B cell (primary cell): ENCODE results near the gene SLC15A4. TPM values are rescaled to one million over a fixed set of nuclear protein-coding genes. Genes with fewer than 3 reads are reported as not detected.

Experiments used
- ATAC-seq: fragments of 200-7000 bp; cut with Tn5 transposase; one replicate; pipeline ENCODE4 v1.10.0; 2021; ENCODE audit warnings: low read depth, mild to moderate bottlenecking, moderate number of reproducible peaks, moderate library complexity
- CTCF ChIA-PET: fragments of 350-600 bp; sonication (Branson Sonifier 250); formaldehyde crosslinking; loops from one replicate; lab custom pipeline; 2021; ENCODE audit warnings: antibody characterized with exemption, inconsistent platforms; lab: Charles Lee
- POLR2A ChIA-PET: fragments of 350-600 bp; sonication (Branson Sonifier 250); formaldehyde crosslinking; loops from one replicate; lab custom pipeline; 2021; ENCODE audit warnings: antibody characterized with exemption; lab: Charles Lee
- DNase-seq: peaks from one replicate; pipeline ENCODE4 v3.0.0; 2013
- H2AFZ ChIP-seq: 2 replicates; pipeline ENCODE4 v1.6.1; 2012; ENCODE audit warnings: mild to moderate bottlenecking, low read depth, low read length; ENCODE audit not compliant: insufficient read depth, poor library complexity, severe bottlenecking
- H3K27ac ChIP-seq, 2 donors: 1 replicate in 1 of 2; 2 replicates in 1 of 2; pipeline ENCODE4 v1.5.1; 2012 to 2013; ENCODE audit warnings: low read length in 2 of 2, mild to moderate bottlenecking in 2 of 2, moderate library complexity in 1 of 2
- H3K27me3 ChIP-seq, 4 experiments: fragments of 200-600 bp in 1 of 4; sonication (generic) in 1 of 4; replicated peaks in 1 of 4; 1 replicate in 2 of 4; 2 replicates in 2 of 4; pipeline versions ENCODE4 v1.6.1 to v1.7.0; 2013 to 2016; ENCODE audit warnings: low read length in 3 of 4, mild to moderate bottlenecking in 2 of 4, mixed read lengths in 1 of 4, moderate library complexity in 1 of 4; ENCODE audit not compliant: insufficient read depth in 4 of 4, control insufficient read depth in 3 of 4; ENCODE audit errors: control extremely low read depth in 1 of 4
- H3K36me3 ChIP-seq, 2 experiments: replicated peaks in 1 of 2; 1 replicate in 1 of 2; 2 replicates in 1 of 2; pipeline versions ENCODE4 v1.6.1 to v1.7.1; 2013; ENCODE audit warnings: low read length in 1 of 2; ENCODE audit not compliant: insufficient read depth in 2 of 2, control insufficient read depth in 1 of 2; ENCODE audit errors: control extremely low read depth in 1 of 2, extremely low read depth in 1 of 2
- H3K4me1 ChIP-seq, 2 donors: fragments of 200-600 bp in 1 of 2; sonication (generic) in 1 of 2; 1 replicate in 1 of 2; 2 replicates in 1 of 2; pipeline versions ENCODE4 v1.5.1 to v1.6.1; 2013 to 2017; ENCODE audit warnings: low read length in 2 of 2; ENCODE audit not compliant: control insufficient read depth in 2 of 2, insufficient read depth in 2 of 2
- H3K4me2 ChIP-seq: replicated peaks from 2 replicates; pipeline ENCODE3; 2012; ENCODE audit warnings: mild to moderate bottlenecking, low read depth, low read length; ENCODE audit not compliant: poor library complexity, severe bottlenecking
- H3K4me3 ChIP-seq, 5 experiments: fragments of 200-600 bp in 1 of 5; sonication (generic) in 1 of 5; 1 replicate in 3 of 5; 2 replicates in 2 of 5; pipeline versions ENCODE4 v1.5.1 to v1.7.0; 2011 to 2016; ENCODE audit warnings: low read length in 4 of 5, mild to moderate bottlenecking in 4 of 5, low read depth in 2 of 5, control low read depth in 1 of 5, moderate library complexity in 1 of 5; ENCODE audit not compliant: insufficient read depth in 1 of 5; ENCODE audit errors: control extremely low read depth in 1 of 5, extremely low read depth in 1 of 5
- H3K79me2 ChIP-seq: fragments of 200-600 bp; sonication (generic); one replicate; pipeline ENCODE4 v1.6.0; 2016; ENCODE audit warnings: low read length; ENCODE audit not compliant: control insufficient read depth, insufficient read depth
- H3K9ac ChIP-seq: fragments of 200-600 bp; sonication (generic); 2 replicates; pipeline ENCODE4 v1.6.1; 2017; ENCODE audit warnings: mild to moderate bottlenecking, low read length, moderate library complexity
- H3K9me3 ChIP-seq, 3 donors: one replicate each; pipeline versions ENCODE4 v1.6.1 to v1.7.1; 2013; ENCODE audit warnings: low read length in 2 of 3; ENCODE audit not compliant: control insufficient read depth in 2 of 3, insufficient read depth in 1 of 3; ENCODE audit errors: control extremely low read depth in 1 of 3
- H4K20me1 ChIP-seq: 2 replicates; pipeline ENCODE4 v1.6.0; 2012; ENCODE audit warnings: mild to moderate bottlenecking, low read length; ENCODE audit not compliant: insufficient read depth, control insufficient read depth, poor library complexity, severe bottlenecking
- H3K27ac Mint-ChIP-seq: one replicate; pipeline ENCODE4 v1.8.0; 2021; ENCODE audit warnings: mixed read lengths
- H3K27me3 Mint-ChIP-seq: one replicate; pipeline ENCODE4 v1.8.0; 2021; ENCODE audit warnings: mixed read lengths
- H3K4me1 Mint-ChIP-seq: one replicate; pipeline ENCODE4 v1.8.0; 2021; ENCODE audit warnings: mixed read lengths
- H3K4me3 Mint-ChIP-seq: one replicate; pipeline ENCODE4 v1.8.0; 2021; ENCODE audit warnings: mixed read lengths
- H3K9me3 Mint-ChIP-seq: one replicate; pipeline ENCODE4 v1.8.0; 2022; ENCODE audit warnings: mixed read lengths; ENCODE audit not compliant: insufficient read depth
- EZH2 ChIP-seq: IDR thresholded peaks from 2 replicates; pipeline ENCODE4 v1.6.1; 2012; ENCODE audit warnings: borderline replicate concordance, low read depth, mild to moderate bottlenecking, moderate library complexity, low read length; ENCODE audit not compliant: insufficient read depth, poor library complexity, severe bottlenecking
- WGBS: methylation state at CpG from one replicate; pipeline ENCODE4 v1.1.5; 2013; ENCODE audit warnings: missing lambda C conversion rate; ENCODE audit not compliant: insufficient coverage; 5-methylcytosine and 5-hydroxymethylcytosine counted together
- intact Hi-C: fragments of 100-400 bp; cut with micrococcal nuclease; formaldehyde crosslinking; loops from one replicate; pipeline ENCODE4 v1.10.0; 2022
- polyA plus RNA-seq: library from polyadenylated mRNA; depleted of rRNA; stranded (reverse); fragments of >200 nt; gene quantifications from 2 replicates; pipeline ENCODE4 v1.2.3, GENCODE V29; 2012
- total RNA-seq, 2 donors: library from RNA; stranded (reverse); fragments of 120-200 nt in 1 of 2; gene quantifications; 1 replicate in 1 of 2; 2 replicates in 1 of 2; pipeline versions ENCODE4 v1.2.3 to v1.2.4, GENCODE V29; 2013 to 2022
- TF ChIP-seq, protein P1 (sequence below): fragments of 200-600 bp; IDR thresholded peaks from one replicate; pipeline ENCODE4 v1.8.0; 2022; ENCODE audit warnings: antibody characterized with exemption, mild to moderate bottlenecking

The SLC15A4 gene
- total and polyA plus RNA-seq, 2 donors (not counting 1 experiment from before 2014, with no cell fraction given) = 48.9 to 67.2 TPM

DNA sequence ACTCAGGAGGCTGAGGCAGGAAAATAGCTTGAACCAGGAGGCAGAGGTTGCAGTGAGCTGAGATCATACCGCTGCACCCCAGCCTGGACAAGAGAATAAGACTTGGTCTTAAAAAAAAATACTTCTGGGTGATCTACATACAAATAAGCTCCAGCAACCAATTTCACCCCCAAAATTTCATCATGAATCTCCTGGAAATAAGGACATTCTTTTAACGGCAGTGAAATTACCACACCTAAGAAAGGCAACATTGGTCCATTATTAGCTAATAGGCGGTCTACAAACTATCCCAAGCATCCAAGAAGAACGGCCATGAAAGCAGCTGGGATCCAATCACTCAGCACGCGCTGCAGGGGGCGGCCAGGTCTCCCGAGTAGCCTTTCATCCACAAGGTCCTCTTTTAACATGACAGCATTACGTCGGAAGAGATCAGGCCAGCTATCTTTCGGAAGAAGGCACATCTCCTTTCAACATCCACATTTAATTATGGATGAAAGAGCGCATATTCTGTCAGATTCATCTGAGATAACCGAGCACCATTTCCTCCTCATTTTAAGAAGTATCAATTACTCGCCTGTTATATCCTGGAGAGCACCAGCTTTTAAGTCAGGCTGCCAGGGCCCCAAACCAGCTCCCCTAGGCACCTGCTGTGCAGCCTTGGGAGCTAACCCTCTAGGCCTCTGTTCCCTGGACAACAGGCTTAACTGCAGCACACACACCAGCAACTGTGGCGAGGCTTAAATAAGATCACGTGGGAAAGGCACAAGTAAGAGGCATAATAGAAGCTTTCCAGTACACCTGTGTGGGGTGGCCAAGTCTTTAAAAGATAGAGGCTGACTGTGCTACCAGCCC, 4.2 kb downstream of the SLC15A4 start:
- Histone ChIP-seq H3K4me1 (peaks cover 76 to 93% of the 10 kb centered on the region in 2 donors), H3K9me3 (peaks cover 0 to 5% (median 0%) of the 10 kb centered on the region in 3 donors), H4K20me1 (peaks cover 47% of the 10 kb centered on the region), H3K36me3 (peaks cover 0 to 21% of the 10 kb centered on the region in 2 experiments), H2AFZ (no peak overlapping the region), H3K27me3 (no peaks in the 10 kb centered on the region), H3K27ac (peak overlapping the region; percentile 68 to 92), H3K9ac (no peak overlapping the region), H3K4me3 (no peak overlapping the region), H3K4me2 (peak overlapping the region; percentile 99), H3K79me2 (peaks cover 96% of the 10 kb centered on the region)
- Mint-ChIP-seq H3K27ac (peak overlapping the region; percentile 90), H3K4me3 (peak overlapping the region; percentile 72), H3K4me1 (peaks cover 73% of the 10 kb centered on the region), H3K27me3 (no peaks in the 10 kb centered on the region), H3K9me3 (no peaks in the 10 kb centered on the region)
- ATAC-seq (no peak), DNase-seq (no peak)
- ChIA-PET CTCF (interaction anchor here (0.9 to 6.1 kb wide), 6 partner anchors 9 to 37 kb away, joined by 3 to 65 read pairs (median 15); no protein-coding TSS in a partner anchor), POLR2A (interaction anchor here (1.2 to 4.3 kb wide), 3 partner anchors 9 to 23 kb away, joined by 4 to 47 read pairs (median 11); no protein-coding TSS in a partner anchor)
- intact Hi-C loops = loop anchor here (1.0 to 10.0 kb wide), 2 partner anchors 11 to 95 kb away; no protein-coding TSS in a partner anchor
- WGBS = 90% methylated on average over 15 of the region's 16 CpGs
- no peak for TF ChIP-seq EZH2
- TF ChIP-seq, protein P1, sequence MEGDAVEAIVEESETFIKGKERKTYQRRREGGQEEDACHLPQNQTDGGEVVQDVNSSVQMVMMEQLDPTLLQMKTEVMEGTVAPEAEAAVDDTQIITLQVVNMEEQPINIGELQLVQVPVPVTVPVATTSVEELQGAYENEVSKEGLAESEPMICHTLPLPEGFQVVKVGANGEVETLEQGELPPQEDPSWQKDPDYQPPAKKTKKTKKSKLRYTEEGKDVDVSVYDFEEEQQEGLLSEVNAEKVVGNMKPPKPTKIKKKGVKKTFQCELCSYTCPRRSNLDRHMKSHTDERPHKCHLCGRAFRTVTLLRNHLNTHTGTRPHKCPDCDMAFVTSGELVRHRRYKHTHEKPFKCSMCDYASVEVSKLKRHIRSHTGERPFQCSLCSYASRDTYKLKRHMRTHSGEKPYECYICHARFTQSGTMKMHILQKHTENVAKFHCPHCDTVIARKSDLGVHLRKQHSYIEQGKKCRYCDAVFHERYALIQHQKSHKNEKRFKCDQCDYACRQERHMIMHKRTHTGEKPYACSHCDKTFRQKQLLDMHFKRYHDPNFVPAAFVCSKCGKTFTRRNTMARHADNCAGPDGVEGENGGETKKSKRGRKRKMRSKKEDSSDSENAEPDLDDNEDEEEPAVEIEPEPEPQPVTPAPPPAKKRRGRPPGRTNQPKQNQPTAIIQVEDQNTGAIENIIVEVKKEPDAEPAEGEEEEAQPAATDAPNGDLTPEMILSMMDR = no peak
